Measurements from ENCODE around the gene RDH5. TPM values are rescaled to one million over a fixed set of nuclear protein-coding genes. Genes with fewer than 3 reads are reported as not detected.

RDH5 gene
- total RNA-seq, 1 donor from 2014 or later: 23.3 TPM

- no peak for ATAC-seq
Measured at GRCh38 chr12:55765736-55766290, 45.6 kb downstream of the RDH5 start.

GRCh38 chr12:55767156-55767555 lies 47.0 kb downstream of the RDH5 start:
- ATAC-seq: no peak
- intact Hi-C loops (cut with DNase I): no loop called here

More at GRCh38 chr12:55765736-55766290, 45.6 kb downstream of the RDH5 start:
- intact Hi-C loops (cut with DNase I): no loop called here
- no peak for DNase-seq (ENCODE audit: low spot score)

GRCh38 chr12:55771736-55772135 lies 51.5 kb downstream of the RDH5 start:
- DNase-seq (ENCODE audit: low spot score) (no peak), ATAC-seq (no peak)
- intact Hi-C loops (cut with DNase I): no loop called here

More at GRCh38 chr12:55767156-55767555, 47.0 kb downstream of the RDH5 start:
- DNase-seq (ENCODE audit: low spot score): no peak

Other genes with a start within 250 kb of the RDH5 start
- gene OR6C68, start 228.0 kb upstream of the RDH5 start, total RNA-seq: not detected
- gene OR6C4, start 170.8 kb upstream of the RDH5 start, total RNA-seq: not detected
- not detected for gene OR2AP1, start 147.9 kb upstream of the RDH5 start, total RNA-seq
- not detected for gene OR10P1, start 83.5 kb upstream of the RDH5 start, total RNA-seq
- gene ITGA7, start 12.5 kb upstream of the RDH5 start, total RNA-seq: 307 TPM
- gene BLOC1S1, start 4.3 kb upstream of the RDH5 start, total RNA-seq: 171 TPM
- gene CD63, start 8.6 kb downstream of the RDH5 start, total RNA-seq: 870 TPM
- 10.0 TPM for gene GDF11, start 22.7 kb downstream of the RDH5 start, total RNA-seq
- 54.0 TPM for gene SARNP, start 97.3 kb downstream of the RDH5 start, total RNA-seq
- gene ORMDL2, start 97.6 kb downstream of the RDH5 start, total RNA-seq: 25.2 TPM
- gene DNAJC14, start 109.2 kb downstream of the RDH5 start, total RNA-seq: 23.4 TPM
- gene MMP19, start 122.5 kb downstream of the RDH5 start, total RNA-seq: 9.1 TPM
- 21.8 TPM for gene PYM1, start 207.5 kb downstream of the RDH5 start, total RNA-seq
- gene DGKA, start 210.8 kb downstream of the RDH5 start, total RNA-seq: 31.8 TPM
- gene PMEL, start 245.6 kb downstream of the RDH5 start, total RNA-seq: 0.49 TPM
- gene CDK2, start 246.4 kb downstream of the RDH5 start, total RNA-seq: 14.4 TPM

All from sciatic nerve (tissue), 2 donors.